ENCODE data around the gene PDCD1LG2.

- TF ChIP-seq CTCF (IDR thresholded peaks at IDR 0.05) (no peak), EP300 (IDR thresholded peaks at IDR 0.05) (no peak)
These were observed 50.2 kb downstream of the PDCD1LG2 start for GRCh38 chr9:5560443-5561100.

All from esophagus muscularis mucosa (tissue), 3 donors.